Neural progenitor cell (in vitro differentiated cells): ENCODE measurements around the gene TGFB2. TPM values are rescaled to one million over a fixed set of nuclear protein-coding genes. Genes with fewer than 3 reads are reported as not detected.

Source experiments
- DNase-seq: peaks from one replicate; pipeline ENCODE4 v3.0.0-alpha.2; 2016; ENCODE audit warnings: low spot score
- H2AFZ ChIP-seq: fragments of 200-600 bp; sonication (generic); replicated peaks from 2 replicates; pipeline ENCODE4 v1.6.1; 2016; ENCODE audit warnings: antibody characterized with exemption
- H3F3A ChIP-seq: fragments of 200-600 bp; sonication (generic); 2 replicates; pipeline ENCODE4 v1.6.1; 2016; ENCODE audit warnings: antibody characterized with exemption, low read depth
- H3K27ac ChIP-seq: fragments of 200-600 bp; sonication (generic); 2 replicates; pipeline ENCODE4 v1.5.1; 2016; ENCODE audit warnings: mild to moderate bottlenecking
- H3K27me3 ChIP-seq: fragments of 200-600 bp; sonication (generic); 2 replicates; pipeline ENCODE4 v1.6.1; 2016; ENCODE audit warnings: mild to moderate bottlenecking, moderate library complexity
- H3K36me3 ChIP-seq: fragments of 200-600 bp; sonication (generic); 2 replicates; pipeline ENCODE4 v1.5.1; 2016
- H3K4me1 ChIP-seq: fragments of 200-600 bp; sonication (generic); 2 replicates; pipeline ENCODE4 v1.6.1; 2016; ENCODE audit warnings: mixed run types
- H3K4me2 ChIP-seq: fragments of 200-600 bp; sonication (generic); 2 replicates; pipeline ENCODE4 v1.6.1; 2016
- H3K4me3 ChIP-seq: fragments of 200-600 bp; sonication (generic); 2 replicates; pipeline ENCODE4 v1.5.1; 2016
- H3K79me2 ChIP-seq: fragments of 200-600 bp; sonication (generic); 2 replicates; pipeline ENCODE4 v1.6.1; 2016; ENCODE audit warnings: low read depth
- H3K9ac ChIP-seq: fragments of 200-600 bp; sonication (generic); 2 replicates; pipeline ENCODE4 v1.6.1; 2016
- H3K9me3 ChIP-seq: fragments of 200-600 bp; sonication (generic); 2 replicates; pipeline ENCODE4 v1.5.1; 2016; ENCODE audit warnings: low read depth
- H4K20me1 ChIP-seq: fragments of 200-600 bp; sonication (generic); 2 replicates; pipeline ENCODE4 v1.6.1; 2016; ENCODE audit warnings: low read depth
- H3K27ac Mint-ChIP-seq: 3 replicates; pipeline ENCODE4 v1.8.0; 2021; ENCODE audit warnings: mixed read lengths
- H3K27me3 Mint-ChIP-seq: 2 replicates; pipeline ENCODE4 v1.8.0; 2022; ENCODE audit warnings: low read depth, mild to moderate bottlenecking, inconsistent platforms, moderate library complexity, mixed read lengths; ENCODE audit not compliant: insufficient read depth
- H3K36me3 Mint-ChIP-seq: 3 replicates; pipeline ENCODE4 v1.8.0; 2021; ENCODE audit warnings: mixed read lengths
- H3K4me1 Mint-ChIP-seq: 3 replicates; pipeline ENCODE4 v1.8.0; 2021; ENCODE audit warnings: mixed read lengths
- H3K4me3 Mint-ChIP-seq: 3 replicates; pipeline ENCODE4 v1.8.0; 2021; ENCODE audit warnings: mild to moderate bottlenecking, moderate library complexity, mixed read lengths
- H3K9me3 Mint-ChIP-seq: 3 replicates; pipeline ENCODE4 v1.8.0; 2020; ENCODE audit warnings: mixed read lengths
- CTCF ChIP-seq: fragments of 200-600 bp; sonication (generic); IDR thresholded peaks from 2 replicates; pipeline ENCODE4 v1.5.1; 2017; ENCODE audit warnings: antibody characterized with exemption, mild to moderate bottlenecking
- EZH2 ChIP-seq: fragments of 200-600 bp; sonication (generic); IDR thresholded peaks from 2 replicates; pipeline ENCODE4 v1.6.1; 2017; ENCODE audit warnings: antibody characterized with exemption, mild to moderate bottlenecking, moderate library complexity
- EZH2phosphoT487 ChIP-seq: fragments of 200-600 bp; sonication (generic); IDR thresholded peaks from 2 replicates; pipeline ENCODE4 v1.6.1; 2017; ENCODE audit warnings: antibody characterized with exemption
- total RNA-seq: library from RNA; depleted of rRNA; stranded (reverse); fragments of >200 nt; gene quantifications from 2 replicates; pipeline ENCODE4 v1.2.3, GENCODE V29; 2015; ENCODE audit warnings: low replicate concordance

Gene TGFB2
- total RNA-seq, 1 donor from 2014 or later, result 1.9 TPM

DNA sequence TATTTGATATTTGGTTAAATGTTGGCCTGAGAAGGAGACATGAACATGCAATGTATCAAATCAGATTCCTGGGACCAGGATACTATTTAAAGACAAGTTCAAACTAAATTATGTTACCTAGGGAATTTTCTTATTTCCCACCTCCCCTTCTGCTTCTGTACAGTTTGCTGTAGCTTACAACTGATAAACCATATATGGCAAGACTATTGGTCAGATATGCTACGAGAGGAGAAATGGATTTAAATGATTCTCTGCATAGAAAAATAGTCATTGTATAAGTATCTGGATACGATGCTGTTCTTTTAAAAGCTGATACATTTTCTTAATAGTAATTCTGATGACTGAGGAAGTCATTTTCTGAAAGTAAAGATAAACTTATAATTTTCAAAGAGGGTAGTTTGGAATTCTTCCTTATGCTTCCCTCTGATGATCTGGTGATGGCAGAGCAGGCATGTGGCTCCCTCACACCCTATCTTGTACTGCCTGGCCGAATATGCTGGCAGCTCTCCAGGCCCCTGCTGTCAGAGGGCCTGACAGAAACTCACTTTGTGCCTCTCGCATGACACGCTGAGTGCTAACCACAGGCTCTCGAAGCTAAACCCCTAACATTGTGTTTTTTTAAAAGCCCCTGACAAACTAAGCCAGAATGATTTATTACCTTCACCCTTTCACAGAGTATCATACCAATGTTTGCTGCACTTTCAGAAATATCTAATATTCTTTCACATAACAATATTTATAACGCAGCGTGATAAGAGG, 40.7 kb upstream of the TGFB2 start:
- H3K4me1 Mint-ChIP-seq, result no peaks in the 10 kb centered on the region
- TF ChIP-seq EZH2 (no peak), EZH2phosphoT487 (no peak), CTCF (no peak)
- no peak overlapping the region for H3K27ac Mint-ChIP-seq
- H3K27me3 ChIP-seq, result no peaks in the 10 kb centered on the region
- H3F3A ChIP-seq, result peaks cover 30% of the 10 kb centered on the region
- H3K36me3 Mint-ChIP-seq, result peaks cover 5% of the 10 kb centered on the region
- H3K9me3 Mint-ChIP-seq, result no peaks in the 10 kb centered on the region
- H3K27me3 Mint-ChIP-seq, result no peaks in the 10 kb centered on the region
- DNase-seq, result peak; percentile 32
- peaks cover 36% of the 10 kb centered on the region for H3K79me2 ChIP-seq
- H3K27ac ChIP-seq, result peak overlapping the region; percentile 53
- peaks cover 39% of the 10 kb centered on the region for H3K4me1 ChIP-seq
- no peak overlapping the region for H3K4me3 ChIP-seq
- H4K20me1 ChIP-seq, result no peaks in the 10 kb centered on the region
- H3K9me3 ChIP-seq, result no peaks in the 10 kb centered on the region
- no peak overlapping the region for H2AFZ ChIP-seq
- no peaks in the 10 kb centered on the region for H3K36me3 ChIP-seq
- no peak overlapping the region for H3K9ac ChIP-seq
- H3K4me2 ChIP-seq, result peak overlapping the region; percentile 33
- H3K4me3 Mint-ChIP-seq, result no peak overlapping the region

GRCh38 chr1:218305472-218306064, 39.6 kb upstream of the TGFB2 start:
- no peak overlapping the region for H3K4me3 ChIP-seq
- H3K4me1 ChIP-seq, result peaks cover 28% of the 10 kb centered on the region
- DNase-seq, result no peak
- peaks cover 24% of the 10 kb centered on the region for H3K79me2 ChIP-seq
- TF ChIP-seq EZH2, result no peak
- TF ChIP-seq EZH2phosphoT487, result no peak
- TF ChIP-seq CTCF, result no peak
- no peak overlapping the region for H3K27ac Mint-ChIP-seq
- peaks cover 19% of the 10 kb centered on the region for H3F3A ChIP-seq
- H3K27me3 ChIP-seq, result no peaks in the 10 kb centered on the region
- H3K4me1 Mint-ChIP-seq, result no peaks in the 10 kb centered on the region
- no peaks in the 10 kb centered on the region for H3K9me3 Mint-ChIP-seq
- no peaks in the 10 kb centered on the region for H4K20me1 ChIP-seq
- H3K36me3 Mint-ChIP-seq, result peaks cover 5% of the 10 kb centered on the region
- H3K36me3 ChIP-seq, result peaks cover 6% of the 10 kb centered on the region
- no peak overlapping the region for H3K4me2 ChIP-seq
- no peak overlapping the region for H3K27ac ChIP-seq
- no peaks in the 10 kb centered on the region for H3K27me3 Mint-ChIP-seq
- no peak overlapping the region for H3K9ac ChIP-seq
- no peaks in the 10 kb centered on the region for H3K9me3 ChIP-seq
- no peak overlapping the region for H2AFZ ChIP-seq
- H3K4me3 Mint-ChIP-seq, result no peak overlapping the region

DNA sequence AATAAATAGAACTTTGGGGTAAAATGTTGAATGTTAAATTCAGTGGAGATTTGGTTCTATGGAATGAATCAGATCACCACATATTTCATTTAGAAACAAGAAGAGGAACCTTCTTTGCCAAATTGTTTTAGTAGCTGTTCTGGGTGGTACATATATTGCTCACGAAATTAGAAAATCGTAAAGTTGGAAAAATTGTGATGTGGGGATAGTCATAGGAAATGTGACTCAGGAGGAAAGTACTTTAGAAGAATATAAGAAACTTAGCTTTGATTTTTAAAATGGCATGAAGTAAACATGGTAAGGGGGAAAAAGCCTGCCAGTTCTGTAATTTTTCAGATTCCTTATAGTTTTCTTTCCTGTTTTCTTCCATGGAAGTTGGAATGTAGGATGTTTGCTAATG, 32.6 kb upstream of the TGFB2 start:
- Histone ChIP-seq H3K9ac (no peak overlapping the region), H3K4me1 (peaks cover 20% of the 10 kb centered on the region), H3F3A (peaks cover 3% of the 10 kb centered on the region), H4K20me1 (no peaks in the 10 kb centered on the region), H2AFZ (no peak overlapping the region), H3K79me2 (peaks cover 4% of the 10 kb centered on the region), H3K9me3 (no peaks in the 10 kb centered on the region), H3K27me3 (no peaks in the 10 kb centered on the region), H3K4me2 (peak overlapping the region; percentile 66), H3K36me3 (peaks cover 12% of the 10 kb centered on the region), H3K4me3 (no peak overlapping the region), H3K27ac (peak overlapping the region; percentile 73)
- Mint-ChIP-seq H3K4me3 (no peak overlapping the region), H3K27ac (no peak overlapping the region), H3K4me1 (no peaks in the 10 kb centered on the region), H3K36me3 (peaks cover 14% of the 10 kb centered on the region), H3K9me3 (no peaks in the 10 kb centered on the region), H3K27me3 (no peaks in the 10 kb centered on the region)
- DNase-seq, result no peak
- TF ChIP-seq EZH2, result no peak
- TF ChIP-seq EZH2phosphoT487, result no peak
- TF ChIP-seq CTCF, result no peak
